Mesendoderm (in vitro differentiated cells): ENCODE results near the gene CLTCL1.

ENCODE experiments used
- DNase-seq: peaks from one replicate; pipeline ENCODE4 v3.0.0; 2013
- H2AK5ac ChIP-seq: 2 replicates; pipeline ENCODE4 v1.6.1; 2013; ENCODE audit warnings: low read length, inconsistent platforms
- H2BK120ac ChIP-seq: 2 replicates; pipeline ENCODE4 v1.6.1; 2013; ENCODE audit warnings: low read depth, mild to moderate bottlenecking, low read length, moderate library complexity, mixed read lengths
- H2BK15ac ChIP-seq: replicated peaks from 2 replicates; pipeline ENCODE4 v1.6.1; 2013; ENCODE audit warnings: low read depth, mild to moderate bottlenecking, moderate library complexity
- H2BK5ac ChIP-seq: 2 replicates; pipeline ENCODE4 v1.6.1; 2013; ENCODE audit warnings: low read length, inconsistent platforms
- H3K18ac ChIP-seq: 2 replicates; pipeline ENCODE4 v1.6.1; 2013; ENCODE audit warnings: mild to moderate bottlenecking, low read length, mixed read lengths
- H3K23ac ChIP-seq: one replicate; pipeline ENCODE4 v1.6.1; 2013; ENCODE audit warnings: low read length
- H3K27ac ChIP-seq: 2 replicates; pipeline ENCODE4 v1.5.1; 2013; ENCODE audit warnings: low read depth, mild to moderate bottlenecking, inconsistent platforms, low read length, moderate library complexity
- H3K27me3 ChIP-seq: 2 replicates; pipeline ENCODE4 v1.6.1; 2013; ENCODE audit warnings: low read length, control low read depth, mild to moderate bottlenecking, inconsistent platforms; ENCODE audit not compliant: insufficient read depth, poor library complexity
- H3K36me3 ChIP-seq: 2 replicates; pipeline ENCODE4 v1.6.1; 2013; ENCODE audit warnings: low read length, inconsistent platforms; ENCODE audit not compliant: control insufficient read depth, insufficient read depth
- H3K4ac ChIP-seq: one replicate; pipeline ENCODE4 v1.6.1; 2013; ENCODE audit warnings: low read depth, mild to moderate bottlenecking, low read length, moderate library complexity
- H3K4me1 ChIP-seq: 2 replicates; pipeline ENCODE4 v1.6.1; 2013; ENCODE audit warnings: low read depth, low read length, inconsistent platforms; ENCODE audit not compliant: control insufficient read depth
- H3K4me2 ChIP-seq: 2 replicates; pipeline ENCODE4 v1.6.1; 2013; ENCODE audit warnings: low read length
- H3K4me3 ChIP-seq: 2 replicates; pipeline ENCODE4 v1.5.1; 2013; ENCODE audit warnings: mild to moderate bottlenecking, low read length
- H3K56ac ChIP-seq: one replicate; pipeline ENCODE4 v1.6.1; 2013; ENCODE audit warnings: low read length
- H3K79me1 ChIP-seq: 2 replicates; pipeline ENCODE4 v1.6.1; 2013; ENCODE audit warnings: low read length, inconsistent platforms
- H3K79me2 ChIP-seq: 2 replicates; pipeline ENCODE4 v1.6.1; 2013; ENCODE audit warnings: mild to moderate bottlenecking, low read length; ENCODE audit not compliant: control insufficient read depth, insufficient read depth
- H3K9ac ChIP-seq: 2 replicates; pipeline ENCODE4 v1.6.1; 2013; ENCODE audit warnings: low read length, inconsistent platforms
- H4K5ac ChIP-seq: one replicate; pipeline ENCODE4 v1.6.1; 2013; ENCODE audit warnings: low read length
- H4K8ac ChIP-seq: one replicate; pipeline ENCODE4 v1.6.1; 2013; ENCODE audit warnings: low read depth, mild to moderate bottlenecking, control low read depth, low read length, moderate library complexity
- WGBS: extraction: QIAGEN DNeasy Blood & Tissue Kit; methylation state at CpG from one replicate; pipeline ENCODE4 v1.1.7; 2013; ENCODE audit warnings: low lambda C conversion rate, missing lambda C conversion rate; ENCODE audit not compliant: insufficient coverage; ENCODE audit errors: extremely low coverage; 5-methylcytosine and 5-hydroxymethylcytosine counted together

The CLTCL1 gene

DNA sequence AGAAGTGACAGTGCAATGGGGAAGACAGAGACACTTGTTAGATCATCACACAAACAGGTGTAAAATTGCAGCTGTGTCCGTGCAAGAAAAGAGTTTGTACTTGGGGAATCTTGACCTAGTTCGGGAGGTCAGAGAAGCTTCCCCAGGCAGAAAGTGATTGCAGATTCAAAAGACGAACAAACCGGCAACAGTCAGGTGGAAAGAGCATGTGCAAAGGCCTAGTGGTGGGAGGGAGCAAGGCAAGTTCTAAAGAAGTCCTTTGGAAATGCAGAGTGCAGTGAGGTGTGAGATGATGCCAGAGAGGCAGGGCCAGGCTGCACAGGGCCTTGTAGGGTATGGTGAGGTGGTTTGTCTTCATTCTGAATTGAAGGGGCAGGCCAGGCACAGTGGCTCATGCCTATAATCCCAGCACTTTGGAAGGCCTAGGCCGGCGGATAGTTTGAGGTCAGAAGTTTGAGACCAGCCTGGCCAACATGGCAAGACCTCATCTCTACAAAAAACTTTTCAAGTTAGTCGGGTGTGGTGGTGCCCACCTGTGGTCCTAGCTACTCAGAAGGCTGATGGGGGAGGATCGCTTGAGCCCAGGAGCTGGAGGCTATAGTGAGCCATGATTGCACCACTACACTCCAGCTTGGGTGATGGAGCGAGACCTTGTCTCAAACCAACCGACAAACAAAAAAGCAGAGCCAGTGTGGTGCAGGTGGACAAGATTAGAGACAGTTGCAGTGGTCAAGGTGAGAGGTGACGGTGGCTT, 145.1 kb downstream of the CLTCL1 start:
- Histone ChIP-seq H3K27me3 (peaks cover 37% of the 10 kb centered on the region), H2BK5ac (no peak overlapping the region), H2BK120ac (no peak overlapping the region), H4K8ac (no peak overlapping the region), H3K23ac (no peak overlapping the region), H3K9ac (no peak overlapping the region), H3K36me3 (no peaks in the 10 kb centered on the region), H4K5ac (no peak overlapping the region), H3K4me1 (no peaks in the 10 kb centered on the region), H3K56ac (no peak overlapping the region), H3K4ac (no peak overlapping the region), H3K79me2 (peaks cover 10% of the 10 kb centered on the region), H3K4me2 (no peak overlapping the region), H3K18ac (no peak overlapping the region), H2AK5ac (no peak overlapping the region), H3K4me3 (no peak overlapping the region), H2BK15ac (no peak overlapping the region), H3K27ac (no peak overlapping the region), H3K79me1 (peaks cover 9% of the 10 kb centered on the region)
- WGBS = no CpG with 5 or more reads among the region's 11 CpGs
- no peak for DNase-seq

DNA sequence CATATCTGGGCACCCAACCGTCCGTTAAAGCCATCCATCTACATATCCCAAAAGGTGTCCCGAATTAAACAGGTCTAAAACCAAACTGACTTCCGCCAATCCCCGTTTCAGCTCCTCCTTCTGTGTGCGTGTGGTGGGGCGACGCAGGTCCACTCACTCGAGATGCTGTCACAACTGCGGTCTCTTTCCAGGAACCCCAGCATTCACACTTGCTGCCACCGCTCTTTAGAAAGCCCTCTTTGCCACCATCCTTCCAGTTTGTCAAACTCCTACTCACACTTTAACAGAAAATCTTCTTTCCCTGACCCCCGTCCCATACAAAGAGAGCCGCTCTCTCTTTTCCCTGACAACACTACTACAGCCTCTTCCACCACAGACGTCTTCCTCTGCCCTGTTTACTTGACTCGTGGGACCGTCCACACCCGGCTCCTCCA, 147.5 kb downstream of the CLTCL1 start:
- H2AK5ac ChIP-seq = peak overlapping the region; percentile 69
- H3K27ac ChIP-seq = no peak overlapping the region
- peak overlapping the region; percentile 96 for H3K56ac ChIP-seq
- H3K4ac ChIP-seq = no peak overlapping the region
- H2BK5ac ChIP-seq = no peak overlapping the region
- H3K23ac ChIP-seq = no peak overlapping the region
- no peaks in the 10 kb centered on the region for H3K4me1 ChIP-seq
- H3K27me3 ChIP-seq = peaks cover 14% of the 10 kb centered on the region
- no peak overlapping the region for H2BK15ac ChIP-seq
- peaks cover 10% of the 10 kb centered on the region for H3K79me2 ChIP-seq
- peak overlapping the region; percentile 96 for H3K9ac ChIP-seq
- H2BK120ac ChIP-seq = no peak overlapping the region
- WGBS = no CpG with 5 or more reads among the region's 17 CpGs
- H4K5ac ChIP-seq = no peak overlapping the region
- peak overlapping the region; percentile 99 for H3K4me3 ChIP-seq
- peak overlapping the region; percentile 100 for H3K4me2 ChIP-seq
- H3K36me3 ChIP-seq = peaks cover 1% of the 10 kb centered on the region
- peaks cover 9% of the 10 kb centered on the region for H3K79me1 ChIP-seq
- H4K8ac ChIP-seq = no peak overlapping the region
- DNase-seq = no peak
- H3K18ac ChIP-seq = no peak overlapping the region

DNA sequence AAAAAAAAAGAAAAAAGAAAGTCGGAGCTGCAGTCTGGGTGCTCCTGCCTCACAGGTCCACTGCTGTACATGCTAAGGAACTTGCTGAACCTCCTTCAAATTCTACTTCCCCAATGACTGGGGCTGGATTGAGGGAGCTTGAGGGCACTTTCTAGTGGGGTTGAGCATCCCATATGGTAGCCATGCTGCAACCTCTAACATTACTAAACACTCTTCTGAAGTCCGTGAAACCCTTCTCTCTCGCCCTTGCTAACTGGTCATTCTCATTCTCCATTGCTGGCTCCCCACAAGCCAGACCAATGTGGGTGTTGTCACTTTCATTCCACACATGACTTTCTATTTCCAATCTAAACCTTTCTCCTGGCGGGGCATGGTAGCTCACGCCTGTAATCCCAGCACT, 148.3 kb downstream of the CLTCL1 start:
- Histone ChIP-seq H4K5ac (no peak overlapping the region), H3K4me2 (no peak overlapping the region), H3K4ac (no peak overlapping the region), H2BK120ac (no peak overlapping the region), H3K79me2 (peaks cover 10% of the 10 kb centered on the region), H3K4me3 (no peak overlapping the region), H3K23ac (no peak overlapping the region), H3K36me3 (peaks cover 1% of the 10 kb centered on the region), H3K79me1 (peaks cover 9% of the 10 kb centered on the region), H3K18ac (no peak overlapping the region), H2BK5ac (no peak overlapping the region), H2BK15ac (no peak overlapping the region), H3K9ac (no peak overlapping the region), H4K8ac (no peak overlapping the region), H3K4me1 (no peaks in the 10 kb centered on the region), H3K27ac (no peak overlapping the region), H2AK5ac (no peak overlapping the region), H3K56ac (no peak overlapping the region), H3K27me3 (peaks cover 6% of the 10 kb centered on the region)
- WGBS = no CpG with 5 or more reads among the region's 5 CpGs
- no peak for DNase-seq

DNA sequence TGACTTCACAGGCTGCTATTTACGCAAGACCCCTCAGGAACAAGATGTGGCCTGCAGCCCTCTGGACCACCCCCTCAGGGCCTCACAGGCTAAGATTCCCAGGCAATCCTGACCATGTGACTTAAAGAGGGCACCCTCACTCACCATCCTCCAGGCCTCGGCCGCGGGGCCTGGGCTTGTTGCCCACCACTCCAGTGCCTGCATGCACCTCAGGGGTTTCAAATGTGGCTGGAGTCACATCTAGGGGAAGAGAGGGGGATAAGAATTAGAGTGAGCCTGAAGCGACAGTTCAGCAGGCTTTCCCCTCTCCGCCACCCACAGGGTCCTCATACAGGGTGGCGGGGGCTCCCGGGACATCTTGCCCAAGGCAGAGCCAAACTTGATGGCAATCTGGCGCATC, 149.1 kb downstream of the CLTCL1 start:
- DNase-seq = no peak
- Histone ChIP-seq H2BK15ac (no peak overlapping the region), H3K56ac (no peak overlapping the region), H3K18ac (no peak overlapping the region), H3K4me3 (no peak overlapping the region), H3K4me2 (no peak overlapping the region), H3K36me3 (peaks cover 4% of the 10 kb centered on the region), H2BK120ac (no peak overlapping the region), H4K5ac (no peak overlapping the region), H3K27me3 (peaks cover 1% of the 10 kb centered on the region), H4K8ac (no peak overlapping the region), H3K9ac (no peak overlapping the region), H3K27ac (no peak overlapping the region), H3K4me1 (no peaks in the 10 kb centered on the region), H3K79me1 (peaks cover 9% of the 10 kb centered on the region), H3K79me2 (peaks cover 10% of the 10 kb centered on the region), H2AK5ac (no peak overlapping the region), H3K4ac (no peak overlapping the region), H3K23ac (no peak overlapping the region), H2BK5ac (no peak overlapping the region)
- WGBS = no CpG with 5 or more reads among the region's 9 CpGs

DNA sequence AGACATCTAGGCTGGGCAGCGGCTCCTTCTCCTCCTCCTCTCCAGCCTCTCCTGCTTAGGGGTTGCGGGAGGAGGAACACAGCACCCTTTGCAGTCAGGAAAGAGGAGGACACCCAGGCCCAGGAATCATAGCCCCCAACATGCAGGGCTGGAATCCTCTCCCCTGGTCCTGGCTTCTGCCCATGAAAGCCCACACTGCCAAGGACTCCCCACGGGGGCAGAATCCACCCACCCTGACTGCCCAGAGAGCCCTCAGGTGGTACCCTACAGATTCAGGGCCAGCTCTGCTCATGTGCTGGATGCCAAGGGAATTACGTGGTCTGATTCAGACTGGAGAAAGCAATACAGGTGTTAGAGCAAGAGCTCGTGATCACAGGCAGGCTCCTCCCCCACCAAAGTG, 151.5 kb downstream of the CLTCL1 start:
- Histone ChIP-seq H4K8ac (no peak overlapping the region), H3K79me2 (peaks cover 10% of the 10 kb centered on the region), H3K36me3 (peaks cover 4% of the 10 kb centered on the region), H3K9ac (no peak overlapping the region), H4K5ac (no peak overlapping the region), H3K4ac (no peak overlapping the region), H2BK120ac (no peak overlapping the region), H3K23ac (no peak overlapping the region), H3K4me3 (no peak overlapping the region), H3K18ac (no peak overlapping the region), H3K27me3 (no peaks in the 10 kb centered on the region), H3K4me2 (no peak overlapping the region), H3K56ac (no peak overlapping the region), H2BK15ac (no peak overlapping the region), H3K79me1 (peaks cover 9% of the 10 kb centered on the region), H2AK5ac (no peak overlapping the region), H2BK5ac (no peak overlapping the region), H3K27ac (no peak overlapping the region), H3K4me1 (no peaks in the 10 kb centered on the region)
- no CpG with 5 or more reads among the region's 5 CpGs for WGBS
- DNase-seq = no peak

DNA sequence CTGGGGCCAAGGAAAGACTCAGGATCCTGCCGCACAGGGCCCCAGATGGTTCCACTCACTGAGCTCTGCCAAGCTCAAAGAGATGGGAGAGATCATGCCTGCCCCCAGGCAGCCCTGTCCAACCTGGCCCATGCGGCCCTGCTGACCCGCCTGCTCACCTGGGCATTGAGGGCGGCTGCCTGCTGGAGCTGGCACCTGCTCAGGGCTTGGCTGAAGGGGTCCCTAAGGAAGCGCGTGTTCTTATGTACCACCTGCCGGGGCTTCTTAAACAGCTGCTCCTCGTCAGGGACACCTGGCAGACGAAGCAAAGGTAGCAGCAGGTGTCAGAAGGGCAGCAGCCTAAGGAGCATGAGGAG, 152.5 kb downstream of the CLTCL1 start:
- H3K56ac ChIP-seq = no peak overlapping the region
- peaks cover 6% of the 10 kb centered on the region for H3K79me2 ChIP-seq
- no peaks in the 10 kb centered on the region for H3K4me1 ChIP-seq
- no peak overlapping the region for H2BK120ac ChIP-seq
- no peak overlapping the region for H2BK5ac ChIP-seq
- WGBS = no CpG with 5 or more reads among the region's 9 CpGs
- no peak overlapping the region for H4K5ac ChIP-seq
- H3K4me3 ChIP-seq = no peak overlapping the region
- no peak for DNase-seq
- H3K4me2 ChIP-seq = no peak overlapping the region
- no peak overlapping the region for H3K9ac ChIP-seq
- H2AK5ac ChIP-seq = no peak overlapping the region
- peaks cover 6% of the 10 kb centered on the region for H3K79me1 ChIP-seq
- H3K4ac ChIP-seq = no peak overlapping the region
- H3K18ac ChIP-seq = no peak overlapping the region
- no peak overlapping the region for H4K8ac ChIP-seq
- H3K36me3 ChIP-seq = peaks cover 4% of the 10 kb centered on the region
- H2BK15ac ChIP-seq = no peak overlapping the region
- H3K27me3 ChIP-seq = no peaks in the 10 kb centered on the region
- no peak overlapping the region for H3K23ac ChIP-seq
- H3K27ac ChIP-seq = no peak overlapping the region
